IPS DF 19.7 (cell line): ENCODE results near the gene RASIP1.
"Not testable (repeated sequence)": the region's sequence is repeated elsewhere in the genome, so short reads cannot be mapped to it uniquely, and the experiment has no call there.

ENCODE experiments used
- DNase-seq: peaks from one replicate; pipeline ENCODE4 v3.0.0-alpha.2; 2013; ENCODE audit warnings: low read depth, low spot score

The RASIP1 gene, protein sequence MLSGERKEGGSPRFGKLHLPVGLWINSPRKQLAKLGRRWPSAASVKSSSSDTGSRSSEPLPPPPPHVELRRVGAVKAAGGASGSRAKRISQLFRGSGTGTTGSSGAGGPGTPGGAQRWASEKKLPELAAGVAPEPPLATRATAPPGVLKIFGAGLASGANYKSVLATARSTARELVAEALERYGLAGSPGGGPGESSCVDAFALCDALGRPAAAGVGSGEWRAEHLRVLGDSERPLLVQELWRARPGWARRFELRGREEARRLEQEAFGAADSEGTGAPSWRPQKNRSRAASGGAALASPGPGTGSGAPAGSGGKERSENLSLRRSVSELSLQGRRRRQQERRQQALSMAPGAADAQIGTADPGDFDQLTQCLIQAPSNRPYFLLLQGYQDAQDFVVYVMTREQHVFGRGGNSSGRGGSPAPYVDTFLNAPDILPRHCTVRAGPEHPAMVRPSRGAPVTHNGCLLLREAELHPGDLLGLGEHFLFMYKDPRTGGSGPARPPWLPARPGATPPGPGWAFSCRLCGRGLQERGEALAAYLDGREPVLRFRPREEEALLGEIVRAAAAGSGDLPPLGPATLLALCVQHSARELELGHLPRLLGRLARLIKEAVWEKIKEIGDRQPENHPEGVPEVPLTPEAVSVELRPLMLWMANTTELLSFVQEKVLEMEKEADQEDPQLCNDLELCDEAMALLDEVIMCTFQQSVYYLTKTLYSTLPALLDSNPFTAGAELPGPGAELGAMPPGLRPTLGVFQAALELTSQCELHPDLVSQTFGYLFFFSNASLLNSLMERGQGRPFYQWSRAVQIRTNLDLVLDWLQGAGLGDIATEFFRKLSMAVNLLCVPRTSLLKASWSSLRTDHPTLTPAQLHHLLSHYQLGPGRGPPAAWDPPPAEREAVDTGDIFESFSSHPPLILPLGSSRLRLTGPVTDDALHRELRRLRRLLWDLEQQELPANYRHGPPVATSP

DNA sequence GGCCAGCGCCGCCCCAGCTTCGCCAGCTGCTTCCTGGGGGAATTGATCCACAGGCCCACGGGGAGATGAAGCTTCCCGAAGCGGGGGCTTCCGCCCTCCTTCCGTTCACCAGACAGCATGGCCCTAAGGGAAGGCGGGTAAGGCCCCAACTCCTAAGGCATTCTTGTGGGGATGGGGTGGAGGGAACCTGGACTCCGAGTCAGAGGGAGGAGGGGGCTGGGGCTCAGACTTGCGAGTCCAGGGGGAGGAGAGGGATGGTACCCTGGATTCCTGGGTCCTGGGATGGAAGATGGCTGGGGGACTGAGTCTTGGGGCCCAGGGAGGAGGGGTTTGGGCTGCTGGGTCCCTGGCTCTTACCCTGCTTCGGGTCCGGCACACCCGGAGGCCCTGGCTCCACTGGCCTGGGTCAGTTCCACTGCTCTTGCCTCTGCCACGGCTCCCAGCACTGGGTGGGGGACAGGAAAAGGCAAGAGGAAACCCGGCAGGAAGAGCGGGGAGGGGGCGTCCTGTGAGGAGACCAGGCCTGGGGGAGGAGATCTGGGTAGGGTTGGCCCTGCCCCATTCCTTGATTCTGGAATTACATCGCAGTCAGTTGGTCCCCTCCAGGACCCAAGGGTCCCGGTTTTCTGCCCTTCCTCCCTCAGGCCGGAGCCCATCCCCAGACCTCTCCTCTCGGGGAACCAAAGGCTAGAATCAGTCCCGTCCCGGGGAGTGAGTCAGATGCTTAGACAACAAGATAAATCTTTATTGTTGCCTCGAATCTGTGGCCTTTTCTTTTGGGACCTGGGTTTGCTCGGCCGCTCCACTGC is at the start of gene RASIP1:
Gene RASIP1, minus strand, starts transcription at position 447 of the 809 bp plus-strand sequence. Its CDS starts 328 bp downstream, at position 119.
- no peak for DNase-seq

- not testable (repeated sequence) for DNase-seq
These were observed 46.9 kb upstream of the RASIP1 start for GRCh38 chr19:48787331-48787730.

- DNase-seq, result not testable (repeated sequence)
These were observed 46.0 kb upstream of the RASIP1 start for GRCh38 chr19:48786422-48786821.

DNA sequence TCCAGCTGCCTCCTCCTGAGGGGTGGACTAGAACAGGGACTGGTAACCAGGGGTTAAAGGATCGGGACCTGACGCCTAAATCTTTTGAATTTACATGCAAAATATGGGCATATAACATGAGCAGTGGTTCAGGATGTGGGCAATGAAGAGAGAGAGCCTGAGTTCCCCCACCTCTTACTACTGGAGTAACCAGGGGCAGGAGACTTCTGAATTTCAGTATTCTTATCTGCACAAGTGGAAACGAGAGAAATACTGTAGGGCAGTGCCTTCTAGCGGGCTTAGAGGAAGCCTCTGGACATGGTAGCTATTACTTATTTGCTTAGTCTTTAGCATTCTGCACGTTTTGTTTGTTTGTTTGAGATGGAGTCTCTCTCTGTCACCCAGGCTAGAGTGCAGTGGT is 44.1 kb upstream of the RASIP1 start:
- no peak for DNase-seq

DNA sequence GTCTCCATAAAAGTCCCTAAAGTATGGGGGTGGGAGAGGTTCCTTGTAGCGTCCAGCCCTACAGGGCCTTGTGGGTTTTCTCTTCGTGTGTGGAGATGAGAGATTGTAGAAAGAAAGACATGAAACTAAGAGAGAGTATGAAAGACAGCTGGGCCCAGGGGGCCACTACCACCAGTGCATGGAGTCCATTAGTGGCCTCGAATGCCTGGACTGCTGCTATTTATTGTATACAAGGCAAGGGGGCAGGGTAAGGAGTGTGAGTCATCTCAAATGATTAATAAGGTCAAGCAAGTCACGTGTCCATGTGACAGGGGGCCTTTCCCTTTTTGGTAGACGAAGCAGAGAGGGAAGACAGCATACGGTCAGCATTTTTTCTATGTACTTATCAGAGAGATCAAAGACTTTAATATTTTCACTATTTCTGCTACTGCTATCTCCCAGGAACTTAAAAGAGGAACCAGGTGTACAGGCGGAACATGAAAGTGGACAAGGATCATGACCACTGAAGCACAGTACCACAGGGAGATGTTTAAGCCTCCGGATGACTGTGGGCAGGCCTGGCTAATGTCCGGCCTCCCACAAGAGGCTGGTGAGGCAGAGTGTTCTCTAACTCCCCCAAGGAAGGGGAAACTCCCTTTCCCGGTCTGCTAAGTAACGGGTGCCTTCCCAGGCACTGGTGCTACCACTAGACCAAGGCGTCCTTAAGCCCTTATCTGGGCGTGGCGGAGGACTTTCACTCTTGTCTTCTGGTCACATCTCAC is 40.4 kb upstream of the RASIP1 start:
- DNase-seq, result no peak

- no peak for DNase-seq
These were observed 39.2 kb upstream of the RASIP1 start for GRCh38 chr19:48779636-48780035.

- DNase-seq, result no peak
These were observed 37.3 kb upstream of the RASIP1 start for GRCh38 chr19:48777720-48778119.

DNA sequence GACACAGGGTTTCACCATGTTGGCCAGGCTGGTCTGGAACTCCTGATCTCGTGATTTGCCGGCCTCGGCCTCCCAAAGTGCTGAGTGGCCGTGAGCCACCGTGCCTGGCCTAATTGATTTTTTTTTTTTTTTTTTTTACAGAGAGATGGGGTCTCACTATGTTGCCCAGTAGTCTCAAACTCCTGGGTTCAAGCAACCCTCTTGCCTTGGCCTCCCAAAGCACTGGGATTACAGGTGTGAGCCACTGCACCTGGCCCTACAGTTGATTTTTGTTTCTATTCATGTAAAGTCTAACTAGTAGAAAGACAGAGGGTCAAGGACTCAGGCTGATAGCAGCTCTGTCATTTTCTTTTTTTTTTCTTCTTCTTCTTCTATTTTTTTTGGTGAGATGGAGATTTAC is 36.7 kb upstream of the RASIP1 start:
- DNase-seq, result no peak

- no peak for DNase-seq
These were observed 32.1 kb upstream of the RASIP1 start for GRCh38 chr19:48772503-48772953.

- DNase-seq, result no peak
These were observed 30.5 kb upstream of the RASIP1 start for GRCh38 chr19:48770734-48771472.

- DNase-seq, result no peak
These were observed 29.9 kb upstream of the RASIP1 start for GRCh38 chr19:48770266-48770665.

DNA sequence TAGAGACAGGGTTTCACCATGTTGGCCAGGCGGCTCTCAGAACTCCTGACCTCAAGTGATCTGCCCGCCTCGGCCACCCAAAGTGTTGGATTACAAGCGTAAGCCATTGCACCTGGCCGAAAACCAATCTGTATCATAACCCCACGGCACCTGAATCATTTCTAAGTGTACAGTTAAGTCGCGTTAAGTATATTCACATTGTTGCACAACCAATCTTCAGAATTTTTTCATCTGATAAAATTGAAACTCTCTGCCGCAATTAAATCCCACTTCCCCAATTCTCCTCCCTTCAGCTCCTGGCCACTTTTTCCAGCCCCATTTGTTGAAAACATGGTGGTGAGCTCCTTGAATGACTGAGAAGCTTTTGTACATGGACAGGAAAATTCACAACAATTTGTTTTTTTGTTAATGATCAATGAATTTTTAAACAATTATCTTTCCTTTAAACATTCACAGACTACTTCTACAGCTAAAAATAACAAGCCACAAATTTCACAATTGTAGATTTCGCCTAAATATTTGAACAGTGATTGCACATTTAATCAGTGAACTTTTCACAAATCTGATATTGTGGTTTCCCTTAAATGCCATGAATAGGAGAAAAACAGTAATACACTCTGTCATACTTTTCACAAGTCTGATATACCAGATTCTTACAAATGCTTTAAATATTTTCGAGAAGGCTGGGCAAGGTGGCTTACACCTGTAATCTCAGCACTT is 28.7 kb upstream of the RASIP1 start:
- no peak for DNase-seq

DNA sequence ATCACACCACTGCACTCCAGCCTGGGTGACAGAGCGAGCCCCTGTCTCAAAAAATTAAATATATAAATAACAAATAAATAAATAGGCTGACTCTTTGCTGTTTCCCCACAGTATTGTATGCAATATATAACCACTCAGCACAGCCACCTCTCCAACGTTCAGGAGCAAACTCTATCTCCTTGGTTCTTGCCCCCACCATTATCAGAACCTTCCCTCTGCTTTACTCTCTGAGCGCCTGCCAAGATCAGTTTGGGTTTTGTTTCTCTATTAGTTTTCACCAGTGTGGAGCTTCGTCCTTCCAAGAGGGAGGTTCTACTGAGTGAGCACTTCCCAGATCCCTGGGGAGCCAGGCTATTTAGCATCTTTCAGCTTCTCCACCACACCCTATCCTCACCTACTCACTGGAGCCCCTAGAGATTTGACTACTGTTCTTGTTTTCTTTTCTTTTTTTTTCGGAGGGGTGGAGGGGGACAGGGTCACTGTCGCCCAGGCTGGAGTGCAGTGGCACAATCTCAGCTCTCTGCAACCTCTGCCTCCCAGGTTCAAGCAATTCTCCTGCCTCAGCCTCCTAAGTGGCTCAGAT is 27.9 kb upstream of the RASIP1 start:
- DNase-seq, result not testable (repeated sequence)

DNA sequence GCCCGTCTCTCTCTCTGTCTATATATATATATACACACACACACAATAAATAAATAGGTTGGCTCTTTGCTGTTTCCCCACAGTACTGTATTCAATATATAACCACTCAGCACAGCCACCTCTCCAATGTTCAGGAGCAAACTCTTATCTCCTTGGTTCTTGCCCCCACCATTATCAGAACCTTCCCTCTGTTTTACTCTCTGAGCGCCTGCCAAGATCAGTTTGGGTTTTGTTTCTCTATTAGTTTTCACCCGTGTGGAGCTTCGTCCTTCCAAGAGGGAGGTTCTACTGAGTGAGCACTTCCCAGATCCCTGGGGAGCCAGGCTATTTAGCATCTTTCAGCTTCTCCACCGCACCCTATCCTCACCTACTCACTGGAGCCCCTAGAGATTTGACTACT is 25.4 kb upstream of the RASIP1 start:
- not testable (repeated sequence) for DNase-seq

DNA sequence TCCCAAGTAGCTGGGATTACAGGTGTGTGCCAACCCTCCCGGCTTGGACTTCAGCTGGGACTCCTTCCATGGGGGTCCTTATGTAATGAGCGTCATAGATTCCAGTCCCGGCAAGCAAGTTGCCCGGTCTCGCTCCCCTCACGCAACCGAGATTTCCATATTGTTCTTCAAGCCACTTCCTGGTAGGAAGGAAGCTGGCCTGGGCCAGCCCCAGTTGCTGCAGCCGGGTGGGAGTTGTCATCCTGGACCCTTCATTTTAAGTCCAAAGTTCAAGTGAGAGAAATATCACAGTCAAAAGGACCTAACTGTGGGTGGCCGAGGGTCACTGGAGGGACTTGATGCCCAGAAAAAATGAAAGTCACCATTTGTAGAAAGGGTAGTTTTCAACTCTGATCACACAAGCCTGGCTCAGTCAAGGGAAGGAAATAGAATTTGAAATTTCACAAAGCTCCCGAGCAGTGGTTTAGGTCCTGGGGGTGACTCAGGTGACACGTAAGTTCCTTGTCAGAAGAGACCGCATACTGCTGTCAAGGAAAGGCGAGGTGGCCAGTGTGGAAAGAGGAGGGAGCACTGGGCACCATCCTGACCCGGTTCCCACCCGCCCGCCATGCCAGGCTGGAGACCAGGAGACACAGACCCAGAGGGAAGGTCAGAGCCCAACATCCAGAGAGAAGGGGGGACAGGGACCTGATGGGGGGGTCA is 20.2 kb upstream of the RASIP1 start:
- DNase-seq, result no peak

GRCh38 chr19:48757741-48758144 is 17.3 kb upstream of the RASIP1 start:
- no peak for DNase-seq

- no peak for DNase-seq
These were observed 16.8 kb upstream of the RASIP1 start for GRCh38 chr19:48757089-48757675.

GRCh38 chr19:48756686-48757085 is 16.3 kb upstream of the RASIP1 start:
- DNase-seq, result no peak
